Stimulated activated effector memory CD8-positive, alpha-beta T cell treated with anti-CD3 and anti-CD28 coated beads, Interleukin-12 subunit alpha, Interleukin-12 subunit beta, amount 100 ng/mL, for 72 hours (primary cell): ENCODE data around the gene CELF5.
"Not testable (repeated sequence)": the region's sequence is repeated elsewhere in the genome, so short reads cannot be mapped to it uniquely, and the experiment has no call there.

Experiments
- ATAC-seq: fragments of 150-1000 bp; cut with Tn5 transposase; 2 replicates; pipeline ENCODE4 v1.10.0; 2021
- DNase-seq, 2 donors: peaks; one replicate each; pipeline ENCODE4 v3.0.0; 2021 to 2022; ENCODE audit warnings: low spot score in 2 of 2
- H3K27ac Mint-ChIP-seq: one replicate; pipeline ENCODE4 v1.8.0; 2022; ENCODE audit warnings: mild to moderate bottlenecking, mixed read lengths
- H3K36me3 Mint-ChIP-seq: one replicate; pipeline ENCODE4 v1.8.0; 2022; ENCODE audit warnings: mild to moderate bottlenecking, mixed read lengths
- H3K4me1 Mint-ChIP-seq: one replicate; pipeline ENCODE4 v1.8.0; 2022; ENCODE audit warnings: mixed read lengths
- H3K4me3 Mint-ChIP-seq: one replicate; pipeline ENCODE4 v1.8.0; 2022; ENCODE audit warnings: mild to moderate bottlenecking, mixed read lengths
- H3K9me3 Mint-ChIP-seq: one replicate; pipeline ENCODE4 v1.8.0; 2022; ENCODE audit warnings: mixed read lengths

CELF5 gene

GRCh38 chr19:3334749-3335430, 110.4 kb downstream of the CELF5 start:
- not testable (repeated sequence) for DNase-seq, H3K9me3 Mint-ChIP-seq, H3K4me3 Mint-ChIP-seq, ATAC-seq, H3K27ac Mint-ChIP-seq, H3K36me3 Mint-ChIP-seq
- H3K4me1 Mint-ChIP-seq: peaks cover 12% of the 10 kb centered on the region

- no peaks in the 10 kb centered on the region for H3K36me3 Mint-ChIP-seq
- peaks cover 12% of the 10 kb centered on the region for H3K4me1 Mint-ChIP-seq
- H3K9me3 Mint-ChIP-seq: peaks cover 3% of the 10 kb centered on the region
- DNase-seq (no peak), ATAC-seq (no peak)
- H3K4me3 Mint-ChIP-seq: no peak overlapping the region
- H3K27ac Mint-ChIP-seq: no peak overlapping the region
Measured at GRCh38 chr19:3335431-3336350, 111.2 kb downstream of the CELF5 start.

GRCh38 chr19:3336351-3336679, 111.9 kb downstream of the CELF5 start:
- ATAC-seq (no peak), DNase-seq (no peak)
- Mint-ChIP-seq H3K4me3 (no peak overlapping the region), H3K36me3 (no peaks in the 10 kb centered on the region), H3K4me1 (peaks cover 12% of the 10 kb centered on the region), H3K27ac (no peak overlapping the region), H3K9me3 (peaks cover 3% of the 10 kb centered on the region)

- Mint-ChIP-seq H3K4me1 (peaks cover 12% of the 10 kb centered on the region), H3K9me3 (peaks cover 3% of the 10 kb centered on the region), H3K4me3 (no peak overlapping the region), H3K27ac (no peak overlapping the region), H3K36me3 (no peaks in the 10 kb centered on the region)
- ATAC-seq (no peak), DNase-seq (no peak)
Measured at GRCh38 chr19:3336680-3337523, 112.4 kb downstream of the CELF5 start.

GRCh38 chr19:3338541-3339181, 114.2 kb downstream of the CELF5 start:
- Mint-ChIP-seq H3K4me1 (peaks cover 7% of the 10 kb centered on the region), H3K27ac (peak overlapping the region; percentile 76), H3K4me3 (peak overlapping the region; percentile 54), H3K9me3 (no peaks in the 10 kb centered on the region), H3K36me3 (no peaks in the 10 kb centered on the region)
- DNase-seq (peak; percentile 17 to 55), ATAC-seq (peak; percentile 84)

- Mint-ChIP-seq H3K4me1 (peaks cover 7% of the 10 kb centered on the region), H3K36me3 (no peaks in the 10 kb centered on the region), H3K4me3 (no peak overlapping the region), H3K27ac (no peak overlapping the region), H3K9me3 (no peaks in the 10 kb centered on the region)
- DNase-seq (no peak), ATAC-seq (no peak)
Measured at GRCh38 chr19:3340340-3340739, 115.9 kb downstream of the CELF5 start.

- no peak for DNase-seq
- Mint-ChIP-seq H3K27ac (no peak overlapping the region), H3K9me3 (no peaks in the 10 kb centered on the region), H3K4me1 (peaks cover 7% of the 10 kb centered on the region), H3K4me3 (no peak overlapping the region), H3K36me3 (no peaks in the 10 kb centered on the region)
- no peak for ATAC-seq
Measured at GRCh38 chr19:3342246-3342645, 117.8 kb downstream of the CELF5 start.

- not testable (repeated sequence) for H3K4me1 Mint-ChIP-seq, H3K9me3 Mint-ChIP-seq, ATAC-seq, H3K27ac Mint-ChIP-seq, DNase-seq, H3K36me3 Mint-ChIP-seq, H3K4me3 Mint-ChIP-seq
Measured at GRCh38 chr19:3342962-3343361, 118.5 kb downstream of the CELF5 start.

GRCh38 chr19:3343619-3344502, 119.4 kb downstream of the CELF5 start:
- H3K36me3 Mint-ChIP-seq: no peaks in the 10 kb centered on the region
- no peak overlapping the region for H3K4me3 Mint-ChIP-seq
- peaks cover 1% of the 10 kb centered on the region for H3K4me1 Mint-ChIP-seq
- no peak overlapping the region for H3K27ac Mint-ChIP-seq
- DNase-seq: peak in 1 of 2 donors; percentile 73
- no peaks in the 10 kb centered on the region for H3K9me3 Mint-ChIP-seq
- peak; percentile 75 for ATAC-seq

GRCh38 chr19:3344608-3345598, 120.4 kb downstream of the CELF5 start:
- ATAC-seq: no peak
- Mint-ChIP-seq H3K4me1 (no peaks in the 10 kb centered on the region), H3K4me3 (no peak overlapping the region)

GRCh38 chr19:3345850-3346460, 121.5 kb downstream of the CELF5 start:
- no peak overlapping the region for H3K27ac Mint-ChIP-seq
- no peak for DNase-seq
- no peak for ATAC-seq
- H3K9me3 Mint-ChIP-seq: no peaks in the 10 kb centered on the region
- H3K36me3 Mint-ChIP-seq: no peaks in the 10 kb centered on the region
- H3K4me1 Mint-ChIP-seq: no peaks in the 10 kb centered on the region
- H3K4me3 Mint-ChIP-seq: no peak overlapping the region

More at GRCh38 chr19:3344608-3345598, 120.4 kb downstream of the CELF5 start:
- H3K27ac Mint-ChIP-seq: no peak overlapping the region
- no peak for DNase-seq
- no peaks in the 10 kb centered on the region for H3K9me3 Mint-ChIP-seq
- no peaks in the 10 kb centered on the region for H3K36me3 Mint-ChIP-seq
